Posterior cingulate gyrus (tissue), 11 donors: ENCODE data around the gene PIEZO2.
"Not testable (repeated sequence)": the region's sequence is repeated elsewhere in the genome, so short reads cannot be mapped to it uniquely, and the experiment has no call there.

Experiments used
- DNase-seq, 10 donors: peaks; one replicate each; pipeline versions ENCODE4 v3.0.0 to v3.0.0-alpha.2; 2020 to 2021; ENCODE audit warnings: mixed read lengths in 3 of 10
- intact Hi-C: fragments of 100-400 bp; cut with DNase I; formaldehyde crosslinking; loops from one replicate; pipeline ENCODE4 v1.15.1; 2023

The PIEZO2 gene

GRCh38 chr18:11149441-11150270 is at the start of gene PIEZO2:
TSS of gene PIEZO2 (minus strand) at chr18:11149569. CDS start at chr18:11148588, 981 bp downstream.
- peak; percentile 45 to 97 (median 72) for DNase-seq
- intact Hi-C loops: loop anchor here (5.0 kb wide), 2 partner anchors 107 to 362 kb away; no protein-coding TSS in a partner anchor

- intact Hi-C loops: no loop called here
- DNase-seq: no peak
These were observed 34.3 kb upstream of the PIEZO2 start for GRCh38 chr18:11183637-11184036.

- intact Hi-C loops: not testable (repeated sequence)
These were observed 32.3 kb upstream of the PIEZO2 start for GRCh38 chr18:11181629-11182028.

GRCh38 chr18:11179959-11180519 is 30.7 kb upstream of the PIEZO2 start:
- intact Hi-C loops: no loop called here
- DNase-seq: no peak

More at GRCh38 chr18:11181629-11182028, 32.3 kb upstream of the PIEZO2 start:
- not testable (repeated sequence) for DNase-seq

GRCh38 chr18:11178951-11179549 is 29.7 kb upstream of the PIEZO2 start:
- peak in 6 of 10 donors; percentile 21 to 89 (median 40) for DNase-seq
- intact Hi-C loops: no loop called here

- intact Hi-C loops: no loop called here
- DNase-seq: no peak
These were observed 28.0 kb upstream of the PIEZO2 start for GRCh38 chr18:11177382-11177781.

- DNase-seq: no peak
- intact Hi-C loops: no loop called here
These were observed 27.1 kb upstream of the PIEZO2 start for GRCh38 chr18:11176481-11176881.

GRCh38 chr18:11175266-11175979 is 26.1 kb upstream of the PIEZO2 start:
- intact Hi-C loops: no loop called here
- no peak for DNase-seq

- DNase-seq, intact Hi-C loops: not testable (repeated sequence)
These were observed 24.8 kb upstream of the PIEZO2 start for GRCh38 chr18:11174179-11174578.

GRCh38 chr18:11167778-11168177 is 18.4 kb upstream of the PIEZO2 start:
- no peak for DNase-seq
- intact Hi-C loops: no loop called here

GRCh38 chr18:11165952-11166351 is 16.6 kb upstream of the PIEZO2 start:
- intact Hi-C loops: no loop called here
- DNase-seq: no peak

- intact Hi-C loops: no loop called here
- no peak for DNase-seq
These were observed 15.8 kb upstream of the PIEZO2 start for GRCh38 chr18:11165138-11165537.

- DNase-seq: peak in 3 of 10 donors; percentile 35 to 83 (median 64)
- intact Hi-C loops: no loop called here
These were observed 14.3 kb upstream of the PIEZO2 start for GRCh38 chr18:11163665-11164064.

GRCh38 chr18:11162889-11163288 is 13.5 kb upstream of the PIEZO2 start:
- intact Hi-C loops: no loop called here
- no peak for DNase-seq

GRCh38 chr18:11162462-11162861 is 13.1 kb upstream of the PIEZO2 start:
- intact Hi-C loops: no loop called here

GRCh38 chr18:11160313-11160712 is 10.9 kb upstream of the PIEZO2 start:
- intact Hi-C loops: no loop called here
- no peak for DNase-seq

More at GRCh38 chr18:11162462-11162861, 13.1 kb upstream of the PIEZO2 start:
- no peak for DNase-seq

- intact Hi-C loops: no loop called here
- no peak for DNase-seq
These were observed 10.5 kb upstream of the PIEZO2 start for GRCh38 chr18:11159844-11160243.

GRCh38 chr18:11156978-11157377 is 7.6 kb upstream of the PIEZO2 start:
- DNase-seq: no peak
- intact Hi-C loops: no loop called here

GRCh38 chr18:11155034-11155759 is 5.8 kb upstream of the PIEZO2 start:
- intact Hi-C loops: loop anchor here (2.0 kb wide), 1 partner anchor 302 kb away; no protein-coding TSS in a partner anchor

More at GRCh38 chr18:11155034-11155759, 5.8 kb upstream of the PIEZO2 start:
- no peak for DNase-seq
